ENCODE measurements around the gene FBN3.

DNA sequence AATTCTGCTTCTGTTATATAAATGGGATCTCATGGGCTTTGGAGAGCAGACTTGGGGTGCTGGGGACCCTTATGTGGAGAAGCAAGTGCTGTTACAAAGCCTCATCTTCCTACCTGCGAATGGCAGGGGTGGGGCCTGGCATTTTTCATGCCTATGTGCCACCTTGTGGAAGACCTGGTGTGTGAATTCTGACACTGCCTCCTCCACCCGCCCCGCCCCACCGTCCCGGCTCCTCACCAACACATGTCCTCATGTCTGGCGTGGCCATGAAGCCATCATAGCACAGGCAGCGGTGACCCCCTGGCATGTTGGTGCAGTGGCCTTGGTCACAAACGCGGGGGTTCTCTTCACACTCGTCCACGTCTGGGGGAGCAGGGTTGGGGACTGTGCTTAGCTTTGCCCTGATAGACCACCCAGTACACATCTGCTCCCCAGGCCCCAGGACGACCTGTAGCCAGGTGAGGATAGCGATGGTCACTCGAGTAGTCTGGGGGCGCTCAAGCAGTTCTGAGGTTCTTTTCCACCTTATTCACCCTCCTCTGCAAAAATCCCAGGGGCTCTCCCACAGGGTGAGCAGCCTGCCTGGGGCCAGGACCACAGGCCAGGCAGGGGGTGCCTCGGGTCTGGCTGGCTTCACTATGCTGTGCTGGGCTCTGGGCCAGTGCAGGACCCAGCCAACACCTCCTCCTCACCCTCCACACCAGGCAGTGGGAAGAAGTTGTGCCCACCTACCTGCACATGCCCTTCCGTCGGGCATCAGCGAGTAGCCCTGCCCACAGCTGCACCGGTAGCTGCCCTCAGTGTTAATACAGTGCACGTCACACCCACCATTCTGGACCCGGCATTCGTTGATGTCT, 32.7 kb downstream of the FBN3 start:
- TF ChIP-seq, protein P1, sequence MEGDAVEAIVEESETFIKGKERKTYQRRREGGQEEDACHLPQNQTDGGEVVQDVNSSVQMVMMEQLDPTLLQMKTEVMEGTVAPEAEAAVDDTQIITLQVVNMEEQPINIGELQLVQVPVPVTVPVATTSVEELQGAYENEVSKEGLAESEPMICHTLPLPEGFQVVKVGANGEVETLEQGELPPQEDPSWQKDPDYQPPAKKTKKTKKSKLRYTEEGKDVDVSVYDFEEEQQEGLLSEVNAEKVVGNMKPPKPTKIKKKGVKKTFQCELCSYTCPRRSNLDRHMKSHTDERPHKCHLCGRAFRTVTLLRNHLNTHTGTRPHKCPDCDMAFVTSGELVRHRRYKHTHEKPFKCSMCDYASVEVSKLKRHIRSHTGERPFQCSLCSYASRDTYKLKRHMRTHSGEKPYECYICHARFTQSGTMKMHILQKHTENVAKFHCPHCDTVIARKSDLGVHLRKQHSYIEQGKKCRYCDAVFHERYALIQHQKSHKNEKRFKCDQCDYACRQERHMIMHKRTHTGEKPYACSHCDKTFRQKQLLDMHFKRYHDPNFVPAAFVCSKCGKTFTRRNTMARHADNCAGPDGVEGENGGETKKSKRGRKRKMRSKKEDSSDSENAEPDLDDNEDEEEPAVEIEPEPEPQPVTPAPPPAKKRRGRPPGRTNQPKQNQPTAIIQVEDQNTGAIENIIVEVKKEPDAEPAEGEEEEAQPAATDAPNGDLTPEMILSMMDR (IDR thresholded peaks at IDR 0.05; ENCODE audit: poor library complexity, severe bottlenecking) = no peak
- no peak for TF ChIP-seq EZH2 (IDR thresholded peaks at IDR 0.05; ENCODE audit: borderline replicate concordance, insufficient read depth, low read length, poor library complexity, severe bottlenecking)
- TF ChIP-seq RAD21 (conservative IDR thresholded peaks at IDR 0.05) = no peak
- TF ChIP-seq POLR2AphosphoS5 (IDR thresholded peaks at IDR 0.05) = no peak
- no peak for TF ChIP-seq TAF1 (IDR thresholded peaks at IDR 0.05; ENCODE audit: low read depth)
- no peak for TF ChIP-seq SMC3 (conservative IDR thresholded peaks at IDR 0.05; ENCODE audit: poor library complexity)
- TF ChIP-seq MXI1 (conservative IDR thresholded peaks at IDR 0.05; ENCODE audit: poor library complexity, severe bottlenecking) = no peak

Data from neural cell (in vitro differentiated cells).